Mesenchymal stem cell (in vitro differentiated cells and primary cell): ENCODE measurements around the gene BABAM1. TPM values are rescaled to one million over a fixed set of nuclear protein-coding genes. Genes with fewer than 3 reads are reported as not detected.

Experiments used
- DNase-seq: peaks from one replicate; pipeline ENCODE4 v3.0.0-alpha.2; 2013
- H2AFZ ChIP-seq: one replicate; pipeline ENCODE4 v1.6.1; 2013; ENCODE audit warnings: low read depth, mild to moderate bottlenecking, control low read depth, inconsistent platforms, low read length, moderate library complexity
- H2AK5ac ChIP-seq: 2 replicates; pipeline ENCODE4 v1.6.1; 2013; ENCODE audit warnings: low read length, moderate library complexity, mild to moderate bottlenecking, inconsistent platforms; ENCODE audit not compliant: severe bottlenecking
- H2BK120ac ChIP-seq: one replicate; pipeline ENCODE4 v1.6.1; 2013; ENCODE audit warnings: low read depth, mild to moderate bottlenecking, inconsistent platforms, low read length, moderate library complexity
- H2BK12ac ChIP-seq, 2 experiments: one replicate each; pipeline ENCODE4 v1.6.1; 2013; ENCODE audit warnings: inconsistent platforms in 2 of 2, low read length in 2 of 2, mild to moderate bottlenecking in 2 of 2, moderate library complexity in 2 of 2, control low read depth in 1 of 2
- H2BK15ac ChIP-seq: one replicate; pipeline ENCODE4 v1.6.1; 2013; ENCODE audit warnings: mild to moderate bottlenecking, low read depth, inconsistent platforms; ENCODE audit not compliant: poor library complexity, severe bottlenecking
- H2BK5ac ChIP-seq: 2 replicates; pipeline ENCODE4 v1.6.1; 2013; ENCODE audit warnings: low read depth, mild to moderate bottlenecking, low read length, control low read depth, inconsistent platforms; ENCODE audit not compliant: poor library complexity, severe bottlenecking
- H3K14ac ChIP-seq, 2 experiments: one replicate each; pipeline ENCODE4 v1.6.1; 2013; ENCODE audit warnings: inconsistent platforms in 2 of 2, low read length in 2 of 2, control low read depth in 1 of 2, mild to moderate bottlenecking in 1 of 2, moderate library complexity in 1 of 2
- H3K18ac ChIP-seq, 2 experiments: one replicate each; pipeline ENCODE4 v1.6.1; 2013; ENCODE audit warnings: inconsistent platforms in 2 of 2, low read length in 2 of 2, control low read depth in 1 of 2, low read depth in 1 of 2, mild to moderate bottlenecking in 1 of 2
- H3K23ac ChIP-seq, 2 experiments: one replicate each; pipeline ENCODE4 v1.6.1; 2013; ENCODE audit warnings: inconsistent platforms in 2 of 2, low read length in 2 of 2, mild to moderate bottlenecking in 2 of 2, moderate library complexity in 2 of 2, control low read depth in 1 of 2
- H3K27ac ChIP-seq: 2 replicates; pipeline ENCODE4 v1.5.1; 2013; ENCODE audit warnings: mild to moderate bottlenecking, moderate library complexity, low read length, control low read depth, inconsistent platforms; ENCODE audit not compliant: poor library complexity, severe bottlenecking
- H3K27me3 ChIP-seq, 2 experiments: 2 replicates each; pipeline versions ENCODE4 v1.6.1 to v1.7.0; 2013; ENCODE audit warnings: low read length in 2 of 2, mild to moderate bottlenecking in 2 of 2, moderate library complexity in 2 of 2, control low read depth in 1 of 2, inconsistent platforms in 1 of 2; ENCODE audit not compliant: control insufficient read depth in 1 of 2, insufficient read depth in 1 of 2
- H3K36me3 ChIP-seq, 2 experiments: 2 replicates each; pipeline versions ENCODE4 v1.6.1 to v1.7.0; 2013; ENCODE audit warnings: low read length in 2 of 2, control low read depth in 1 of 2, inconsistent platforms in 1 of 2, low read depth in 1 of 2, mild to moderate bottlenecking in 1 of 2; ENCODE audit not compliant: insufficient read depth in 2 of 2, control insufficient read depth in 1 of 2
- H3K4ac ChIP-seq, 2 experiments: one replicate each; pipeline ENCODE4 v1.6.1; 2013; ENCODE audit warnings: inconsistent platforms in 2 of 2, low read length in 2 of 2, mild to moderate bottlenecking in 2 of 2, moderate library complexity in 2 of 2, control low read depth in 1 of 2, low read depth in 1 of 2
- H3K4me1 ChIP-seq: 2 replicates; pipeline ENCODE4 v1.6.1; 2013; ENCODE audit warnings: low read depth, low read length, control low read depth; ENCODE audit not compliant: control insufficient read depth, insufficient read depth
- H3K4me2 ChIP-seq: 2 replicates; pipeline ENCODE4 v1.6.1; 2013; ENCODE audit warnings: low read length, mild to moderate bottlenecking, inconsistent platforms; ENCODE audit not compliant: poor library complexity, severe bottlenecking
- H3K4me3 ChIP-seq, 2 experiments: 2 replicates each; pipeline versions ENCODE4 v1.5.1 to v1.7.0; 2013; ENCODE audit warnings: low read length in 2 of 2, mild to moderate bottlenecking in 2 of 2, control low read depth in 1 of 2, low read depth in 1 of 2; ENCODE audit not compliant: insufficient read depth in 1 of 2
- H3K79me1 ChIP-seq: replicated peaks from 2 replicates; pipeline ENCODE4 v1.6.1; 2013; ENCODE audit warnings: mild to moderate bottlenecking, control low read depth, low read length, inconsistent platforms; ENCODE audit not compliant: poor library complexity, severe bottlenecking
- H3K9ac ChIP-seq: 2 replicates; pipeline ENCODE4 v1.7.0; 2013; ENCODE audit warnings: mild to moderate bottlenecking, low read length, moderate library complexity
- H3K9me3 ChIP-seq: 2 replicates; pipeline ENCODE4 v1.7.0; 2013; ENCODE audit warnings: mild to moderate bottlenecking, low read length; ENCODE audit not compliant: control insufficient read depth
- H4K8ac ChIP-seq: one replicate; pipeline ENCODE4 v1.6.1; 2013; ENCODE audit warnings: inconsistent platforms, mild to moderate bottlenecking, low read length, moderate library complexity
- H4K91ac ChIP-seq: one replicate; pipeline ENCODE4 v1.6.1; 2013; ENCODE audit warnings: mild to moderate bottlenecking, low read length, inconsistent platforms
- WGBS: methylation state at CpG from one replicate; pipeline ENCODE4 v1.1.7; 2013; ENCODE audit warnings: mixed read lengths; 5-methylcytosine and 5-hydroxymethylcytosine counted together
- polyA plus RNA-seq, 2 experiments: library from polyadenylated mRNA; stranded (reverse); fragments of 200-250 nt; gene quantifications; one replicate each; pipeline ENCODE4 v1.2.3, GENCODE V29; 2013

The BABAM1 gene
- polyA plus RNA-seq (2013, experiment 1 of 2): 100 TPM
- 103 TPM for polyA plus RNA-seq (2013, experiment 2 of 2)

- H3K4me2 ChIP-seq: peak within 1 kb of the TSS; percentile 100
- H3K9ac ChIP-seq: peak within 1 kb of the TSS; percentile 91
- no peak within 1 kb of the TSS for H4K91ac ChIP-seq
- no peaks in the 10 kb centered on the region for H3K27me3 ChIP-seq
- no peak within 1 kb of the TSS for H2BK12ac ChIP-seq
- H2AFZ ChIP-seq: peak within 1 kb of the TSS; percentile 94
- peak within 1 kb of the TSS; percentile 57 for H2AK5ac ChIP-seq
- peak within 1 kb of the TSS; percentile 88 for H4K8ac ChIP-seq
- peak within 1 kb of the TSS in 1 of 2 experiments; percentile 80 for H3K23ac ChIP-seq
- H3K4ac ChIP-seq: peak within 1 kb of the TSS in 1 of 2 experiments; percentile 83
- no peak within 1 kb of the TSS for H2BK15ac ChIP-seq
- peaks cover 21 to 29% of the 10 kb centered on the region in 2 experiments for H3K36me3 ChIP-seq
- H2BK120ac ChIP-seq: peak within 1 kb of the TSS; percentile 44
- H3K27ac ChIP-seq: peak within 1 kb of the TSS; percentile 72
- peak within 1 kb of the TSS in 1 of 2 experiments; percentile 70 for H3K18ac ChIP-seq
- 1% methylated on average over 27 of the region's 27 CpGs for WGBS
- peaks cover 24% of the 10 kb centered on the region for H3K79me1 ChIP-seq
- peak within 1 kb of the TSS; percentile 83 to 98 for H3K4me3 ChIP-seq
- H3K9me3 ChIP-seq: no peaks in the 10 kb centered on the region
- peak; percentile 100 for DNase-seq
- H3K14ac ChIP-seq: peak within 1 kb of the TSS in 1 of 2 experiments; percentile 88
- peaks cover 7% of the 10 kb centered on the region for H3K4me1 ChIP-seq
- peak within 1 kb of the TSS; percentile 52 for H2BK5ac ChIP-seq
Observed at GRCh38 chr19:17266975-17267788, at the start of gene BABAM1. TSS of gene BABAM1 (plus strand) at chr19:17267443. CDS start at chr19:17268807, 1,364 bp downstream.

DNA sequence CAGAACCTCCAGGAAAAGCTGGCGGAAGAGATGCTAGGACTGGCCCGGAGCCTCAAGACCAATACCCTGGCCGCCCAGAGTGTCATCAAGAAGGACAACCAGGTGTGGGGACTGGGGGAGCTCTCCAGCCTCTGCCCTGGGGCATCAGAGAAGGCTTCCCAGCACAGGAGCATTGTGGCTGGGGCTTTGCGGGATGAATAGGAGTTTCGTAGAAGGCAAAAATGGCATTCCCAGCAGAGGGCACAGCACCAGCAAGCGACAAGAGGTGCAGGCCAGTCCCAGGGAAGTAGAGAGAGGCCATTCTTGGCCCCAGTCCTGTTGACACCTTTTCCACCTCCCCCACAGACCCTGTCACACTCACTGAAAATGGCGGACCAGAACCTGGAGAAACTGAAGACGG is 48.0 kb upstream of the BABAM1 start:
- Histone ChIP-seq H3K4me2 (no peak overlapping the region), H3K23ac (no peak overlapping the region), H3K9me3 (no peaks in the 10 kb centered on the region), H3K18ac (no peak overlapping the region), H2BK15ac (no peak overlapping the region), H4K8ac (no peak overlapping the region), H3K4me1 (peaks cover 19% of the 10 kb centered on the region), H4K91ac (no peak overlapping the region), H3K14ac (no peak overlapping the region), H2AK5ac (no peak overlapping the region), H3K4ac (no peak overlapping the region), H2AFZ (no peak overlapping the region), H2BK12ac (no peak overlapping the region), H3K4me3 (no peak overlapping the region), H3K9ac (no peak overlapping the region), H2BK120ac (peak overlapping the region; percentile 23), H2BK5ac (no peak overlapping the region), H3K79me1 (peaks cover 12% of the 10 kb centered on the region), H3K36me3 (peaks cover 28 to 30% of the 10 kb centered on the region in 2 experiments), H3K27ac (no peak overlapping the region), H3K27me3 (no peaks in the 10 kb centered on the region)
- DNase-seq: no peak
- whole genome bisulfite sequencing: 98% methylated on average over 8 of the region's 8 CpGs

DNA sequence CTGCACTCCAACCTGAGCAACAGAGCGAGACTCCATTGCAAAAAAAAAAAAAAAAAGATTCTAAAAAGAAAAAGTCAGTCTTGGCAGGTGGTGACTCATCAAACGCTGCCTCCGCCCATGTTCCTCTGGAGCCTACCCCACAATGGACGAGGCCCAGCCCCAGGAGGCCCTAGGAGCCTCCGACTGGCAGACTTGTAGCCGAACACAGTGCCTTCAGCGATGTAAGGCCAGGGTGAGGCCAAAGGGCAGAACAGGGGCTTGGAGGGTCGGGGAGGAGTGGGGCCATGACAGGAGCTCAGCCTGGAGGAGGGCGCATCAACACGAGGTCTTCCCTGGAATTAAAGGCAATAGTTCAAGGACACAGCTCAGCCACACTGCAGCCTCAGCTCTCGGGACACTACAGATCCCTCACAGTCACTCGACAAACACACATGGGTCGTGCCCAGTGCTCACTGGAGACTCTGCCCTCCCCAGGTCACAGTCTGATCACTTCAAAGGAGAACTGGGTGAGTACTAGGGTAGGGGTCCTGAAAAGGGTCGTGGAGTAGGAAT is 47.0 kb upstream of the BABAM1 start:
- Histone ChIP-seq H3K27me3 (no peaks in the 10 kb centered on the region), H3K9ac (peak overlapping the region; percentile 73), H3K36me3 (peaks cover 28 to 30% of the 10 kb centered on the region in 2 experiments), H4K91ac (peak overlapping the region; percentile 36), H2BK12ac (no peak overlapping the region), H3K27ac (no peak overlapping the region), H3K9me3 (no peaks in the 10 kb centered on the region), H2BK15ac (no peak overlapping the region), H3K4me2 (no peak overlapping the region), H2BK120ac (no peak overlapping the region), H2AK5ac (peak overlapping the region; percentile 23), H4K8ac (peak overlapping the region; percentile 70), H3K18ac (peak overlapping the region; percentile 23 to 29), H3K4me1 (peaks cover 13% of the 10 kb centered on the region), H2BK5ac (no peak overlapping the region), H3K4ac (no peak overlapping the region), H3K4me3 (peak overlapping the region in 1 of 2 experiments; percentile 44), H3K14ac (no peak overlapping the region), H3K79me1 (peaks cover 7% of the 10 kb centered on the region), H3K23ac (no peak overlapping the region), H2AFZ (no peak overlapping the region)
- WGBS: 58% methylated on average over 14 of the region's 14 CpGs
- DNase-seq: peak; percentile 79

DNA sequence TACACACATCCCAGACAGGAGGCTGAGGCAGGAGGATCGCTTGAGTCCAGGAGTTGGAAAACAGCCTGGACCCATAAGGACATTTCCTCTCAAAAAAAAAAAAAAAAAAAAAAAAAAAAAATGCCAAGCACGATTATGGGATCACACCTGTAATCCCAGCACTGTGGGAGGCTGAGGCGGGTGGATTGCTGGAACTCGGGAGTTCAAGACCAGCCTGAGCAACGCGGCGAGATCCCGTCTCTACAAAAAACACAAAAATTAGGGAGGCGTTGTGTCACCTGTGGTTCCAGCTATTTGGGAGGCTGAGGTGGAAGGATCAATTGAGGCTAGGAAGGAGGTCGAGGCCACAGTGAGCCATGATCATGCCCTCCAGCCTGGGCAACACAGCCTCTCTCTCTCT is 42.2 kb upstream of the BABAM1 start:
- WGBS: 93% methylated on average over 6 of the region's 10 CpGs
- Histone ChIP-seq H3K27ac (no peak overlapping the region), H4K8ac (no peak overlapping the region), H2BK120ac (no peak overlapping the region), H3K79me1 (peaks cover 12% of the 10 kb centered on the region), H2BK15ac (no peak overlapping the region), H3K9me3 (no peaks in the 10 kb centered on the region), H3K4me3 (no peak overlapping the region), H2BK5ac (no peak overlapping the region), H2BK12ac (no peak overlapping the region), H3K36me3 (peaks cover 14 to 25% of the 10 kb centered on the region in 2 experiments), H3K27me3 (no peaks in the 10 kb centered on the region), H2AK5ac (no peak overlapping the region), H2AFZ (no peak overlapping the region), H4K91ac (no peak overlapping the region), H3K18ac (no peak overlapping the region), H3K9ac (no peak overlapping the region), H3K23ac (no peak overlapping the region), H3K4ac (no peak overlapping the region), H3K4me2 (no peak overlapping the region), H3K14ac (no peak overlapping the region), H3K4me1 (peaks cover 20% of the 10 kb centered on the region)
- no peak for DNase-seq
